Measurements from ENCODE around the gene ST6GALNAC4. TPM values are rescaled to one million over a fixed set of nuclear protein-coding genes. Genes with fewer than 3 reads are reported as not detected.

ST6GALNAC4 gene
- total and polyA plus RNA-seq, 9 of the 15 experiments (the other 6 are each of a cell fraction or from before 2014, with no cell fraction given): 2.6 to 43.1 (median 15.4) TPM

DNA sequence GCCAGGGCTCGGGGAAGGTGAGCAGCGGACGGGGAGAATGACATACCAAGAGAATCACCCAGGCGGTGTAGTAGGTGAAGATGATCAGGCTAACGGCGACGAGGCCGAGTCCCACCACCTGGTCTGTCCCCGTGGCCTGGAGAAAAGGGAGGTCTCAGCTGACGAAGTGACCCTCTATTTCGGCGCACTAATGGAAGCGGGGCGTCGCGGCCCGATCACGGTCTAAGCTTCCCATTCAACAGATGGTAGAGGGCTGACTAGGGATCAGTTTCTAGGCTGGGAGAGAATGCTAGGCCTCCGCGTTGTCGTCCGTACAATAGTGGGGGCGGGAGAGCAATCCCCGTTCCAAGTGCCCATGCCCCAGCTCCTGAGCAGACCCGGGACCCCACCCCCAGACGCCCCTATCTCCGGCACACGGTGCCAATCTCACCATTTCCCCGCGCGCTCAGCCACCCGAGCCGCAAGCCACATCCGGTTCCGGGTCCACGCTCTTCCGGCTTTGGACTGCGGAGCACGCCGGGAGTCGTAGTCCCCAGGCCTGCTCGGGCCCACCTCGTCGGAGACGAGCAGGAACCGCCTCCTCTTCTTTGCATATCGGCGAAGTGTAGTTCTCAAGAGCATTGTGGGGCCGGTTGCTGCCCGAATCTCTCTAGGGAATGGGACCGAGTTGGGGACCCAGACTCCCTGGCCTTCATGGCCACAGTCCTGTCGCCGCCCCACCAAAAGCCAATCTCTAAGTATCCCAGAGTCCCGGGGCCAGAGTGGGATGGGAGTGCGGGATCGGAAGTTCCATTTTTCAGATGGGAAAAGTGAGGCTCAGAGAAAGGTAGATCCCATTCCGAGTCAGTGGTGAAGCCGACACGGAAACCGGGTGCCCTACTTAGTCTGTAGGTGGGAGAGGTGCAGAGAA lies 20.8 kb upstream of the ST6GALNAC4 start, which contains the start of gene DPM2 (continued):
- TF ChIP-seq, protein P1, sequence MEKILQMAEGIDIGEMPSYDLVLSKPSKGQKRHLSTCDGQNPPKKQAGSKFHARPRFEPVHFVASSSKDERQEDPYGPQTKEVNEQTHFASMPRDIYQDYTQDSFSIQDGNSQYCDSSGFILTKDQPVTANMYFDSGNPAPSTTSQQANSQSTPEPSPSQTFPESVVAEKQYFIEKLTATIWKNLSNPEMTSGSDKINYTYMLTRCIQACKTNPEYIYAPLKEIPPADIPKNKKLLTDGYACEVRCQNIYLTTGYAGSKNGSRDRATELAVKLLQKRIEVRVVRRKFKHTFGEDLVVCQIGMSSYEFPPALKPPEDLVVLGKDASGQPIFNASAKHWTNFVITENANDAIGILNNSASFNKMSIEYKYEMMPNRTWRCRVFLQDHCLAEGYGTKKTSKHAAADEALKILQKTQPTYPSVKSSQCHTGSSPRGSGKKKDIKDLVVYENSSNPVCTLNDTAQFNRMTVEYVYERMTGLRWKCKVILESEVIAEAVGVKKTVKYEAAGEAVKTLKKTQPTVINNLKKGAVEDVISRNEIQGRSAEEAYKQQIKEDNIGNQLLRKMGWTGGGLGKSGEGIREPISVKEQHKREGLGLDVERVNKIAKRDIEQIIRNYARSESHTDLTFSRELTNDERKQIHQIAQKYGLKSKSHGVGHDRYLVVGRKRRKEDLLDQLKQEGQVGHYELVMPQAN (IDR thresholded peaks at IDR 0.05; ENCODE audit: borderline replicate concordance): peak; percentile 84
- TF ChIP-seq RBM15 (IDR thresholded peaks at IDR 0.05; ENCODE audit: insufficient read depth, low read length) (no peak), TFAM (CRISPR knock-in tag; conservative IDR thresholded peaks at IDR 0.05) (no peak), TBP (optimal IDR thresholded peaks at IDR 0.05; ENCODE audit: low read depth, low read length) (peak; percentile 57), ELF4 (CRISPR knock-in tag; IDR thresholded peaks at IDR 0.05) (peak; percentile 87), BCOR (IDR thresholded peaks at IDR 0.05) (peak; percentile 99), HMG20A (CRISPR knock-in tag; conservative IDR thresholded peaks at IDR 0.05) (no peak), HDAC2 (IDR thresholded peaks at IDR 0.05) (peak; percentile 88; the same call in 1 of the 2 replicates), GABPB2 (CRISPR knock-in tag; conservative IDR thresholded peaks at IDR 0.05) (no peak), ATF1 (CRISPR knock-in tag; IDR thresholded peaks at IDR 0.05) (no peak), ATF1 (tag; IDR thresholded peaks at IDR 0.05) (peak; percentile 90), MAZ (CRISPR knock-in tag; conservative IDR thresholded peaks at IDR 0.05 in 1 of 2, IDR thresholded peaks at IDR 0.05 in 1 of 2) (peak; percentile 41 to 52; a peak in 2 of 4 replicates), ETS1 (conservative IDR thresholded peaks at IDR 0.05; ENCODE audit: control insufficient read depth, low read depth, low read length) (peak; percentile 96), CHD4 (IDR thresholded peaks at IDR 0.05; ENCODE audit: insufficient read depth, insufficient replicate concordance, low read depth, low read length, poor library complexity, severe bottlenecking) (peak; percentile 7), RBFOX2 (IDR thresholded peaks at IDR 0.05; ENCODE audit: low read depth, low read length) (peak; percentile 91)
- TF ChIP-seq, protein P2, sequence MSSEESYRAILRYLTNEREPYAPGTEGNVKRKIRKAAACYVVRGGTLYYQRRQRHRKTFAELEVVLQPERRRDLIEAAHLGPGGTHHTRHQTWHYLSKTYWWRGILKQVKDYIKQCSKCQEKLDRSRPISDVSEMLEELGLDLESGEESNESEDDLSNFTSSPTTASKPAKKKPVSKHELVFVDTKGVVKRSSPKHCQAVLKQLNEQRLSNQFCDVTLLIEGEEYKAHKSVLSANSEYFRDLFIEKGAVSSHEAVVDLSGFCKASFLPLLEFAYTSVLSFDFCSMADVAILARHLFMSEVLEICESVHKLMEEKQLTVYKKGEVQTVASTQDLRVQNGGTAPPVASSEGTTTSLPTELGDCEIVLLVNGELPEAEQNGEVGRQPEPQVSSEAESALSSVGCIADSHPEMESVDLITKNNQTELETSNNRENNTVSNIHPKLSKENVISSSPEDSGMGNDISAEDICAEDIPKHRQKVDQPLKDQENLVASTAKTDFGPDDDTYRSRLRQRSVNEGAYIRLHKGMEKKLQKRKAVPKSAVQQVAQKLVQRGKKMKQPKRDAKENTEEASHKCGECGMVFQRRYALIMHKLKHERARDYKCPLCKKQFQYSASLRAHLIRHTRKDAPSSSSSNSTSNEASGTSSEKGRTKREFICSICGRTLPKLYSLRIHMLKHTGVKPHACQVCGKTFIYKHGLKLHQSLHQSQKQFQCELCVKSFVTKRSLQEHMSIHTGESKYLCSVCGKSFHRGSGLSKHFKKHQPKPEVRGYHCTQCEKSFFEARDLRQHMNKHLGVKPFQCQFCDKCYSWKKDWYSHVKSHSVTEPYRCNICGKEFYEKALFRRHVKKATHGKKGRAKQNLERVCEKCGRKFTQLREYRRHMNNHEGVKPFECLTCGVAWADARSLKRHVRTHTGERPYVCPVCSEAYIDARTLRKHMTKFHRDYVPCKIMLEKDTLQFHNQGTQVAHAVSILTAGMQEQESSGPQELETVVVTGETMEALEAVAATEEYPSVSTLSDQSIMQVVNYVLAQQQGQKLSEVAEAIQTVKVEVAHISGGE (CRISPR knock-in tag; IDR thresholded peaks at IDR 0.05): peak; percentile 59 to 95 (median 78); a peak in 4 of 6 replicates
- TF ChIP-seq, protein P3, sequence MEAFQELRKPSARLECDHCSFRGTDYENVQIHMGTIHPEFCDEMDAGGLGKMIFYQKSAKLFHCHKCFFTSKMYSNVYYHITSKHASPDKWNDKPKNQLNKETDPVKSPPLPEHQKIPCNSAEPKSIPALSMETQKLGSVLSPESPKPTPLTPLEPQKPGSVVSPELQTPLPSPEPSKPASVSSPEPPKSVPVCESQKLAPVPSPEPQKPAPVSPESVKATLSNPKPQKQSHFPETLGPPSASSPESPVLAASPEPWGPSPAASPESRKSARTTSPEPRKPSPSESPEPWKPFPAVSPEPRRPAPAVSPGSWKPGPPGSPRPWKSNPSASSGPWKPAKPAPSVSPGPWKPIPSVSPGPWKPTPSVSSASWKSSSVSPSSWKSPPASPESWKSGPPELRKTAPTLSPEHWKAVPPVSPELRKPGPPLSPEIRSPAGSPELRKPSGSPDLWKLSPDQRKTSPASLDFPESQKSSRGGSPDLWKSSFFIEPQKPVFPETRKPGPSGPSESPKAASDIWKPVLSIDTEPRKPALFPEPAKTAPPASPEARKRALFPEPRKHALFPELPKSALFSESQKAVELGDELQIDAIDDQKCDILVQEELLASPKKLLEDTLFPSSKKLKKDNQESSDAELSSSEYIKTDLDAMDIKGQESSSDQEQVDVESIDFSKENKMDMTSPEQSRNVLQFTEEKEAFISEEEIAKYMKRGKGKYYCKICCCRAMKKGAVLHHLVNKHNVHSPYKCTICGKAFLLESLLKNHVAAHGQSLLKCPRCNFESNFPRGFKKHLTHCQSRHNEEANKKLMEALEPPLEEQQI (IDR thresholded peaks at IDR 0.05): no peak
